HL-60 (cell line): ENCODE data around the gene CLOCK.

Experiments
- DNase-seq, 2 experiments: peaks; one replicate each; pipeline ENCODE4 v3.0.0-alpha.2; 2010 to 2020; ENCODE audit warnings: low read depth in 1 of 2, low spot score in 1 of 2
- H3K27ac ChIP-seq: fragments of 250-450 bp; sonication (Bioruptor Pico); replicated peaks from 2 replicates; pipeline ENCODE4 v1.5.1; 2020; ENCODE audit warnings: mild to moderate bottlenecking, moderate library complexity
- H3K27me3 ChIP-seq: fragments of 250-450 bp; sonication (Bioruptor Pico); 2 replicates; pipeline ENCODE4 v1.5.1; 2021; ENCODE audit warnings: mild to moderate bottlenecking, moderate library complexity; ENCODE audit not compliant: insufficient read depth, poor library complexity, severe bottlenecking
- H3K4me3 ChIP-seq: replicated peaks from 2 replicates; pipeline ENCODE4 v1.5.1; 2011; ENCODE audit warnings: mild to moderate bottlenecking, control low read depth, low read length; ENCODE audit not compliant: insufficient read depth
- GABPA ChIP-seq: IDR thresholded peaks from 2 replicates; pipeline ENCODE4 v1.6.1; 2012; ENCODE audit warnings: low read depth
- POLR2AphosphoS5 ChIP-seq: IDR thresholded peaks from 2 replicates; pipeline ENCODE4 v1.6.1; 2012; ENCODE audit warnings: low read depth
- SPI1 ChIP-seq: IDR thresholded peaks from 2 replicates; pipeline ENCODE4 v1.6.1; 2012; ENCODE audit warnings: low read depth, mild to moderate bottlenecking, borderline replicate concordance
- TF ChIP-seq, protein P1 (sequence below): IDR thresholded peaks from one replicate; pipeline ENCODE4 v1.5.1; 2011; ENCODE audit warnings: low read length, control low read depth, inconsistent platforms; ENCODE audit not compliant: insufficient read depth
- TF ChIP-seq, protein P2 (sequence below): IDR thresholded peaks from 2 replicates; pipeline ENCODE4 v1.6.1; 2012; ENCODE audit warnings: low read depth; ENCODE audit not compliant: insufficient replicate concordance

The CLOCK gene

DNA sequence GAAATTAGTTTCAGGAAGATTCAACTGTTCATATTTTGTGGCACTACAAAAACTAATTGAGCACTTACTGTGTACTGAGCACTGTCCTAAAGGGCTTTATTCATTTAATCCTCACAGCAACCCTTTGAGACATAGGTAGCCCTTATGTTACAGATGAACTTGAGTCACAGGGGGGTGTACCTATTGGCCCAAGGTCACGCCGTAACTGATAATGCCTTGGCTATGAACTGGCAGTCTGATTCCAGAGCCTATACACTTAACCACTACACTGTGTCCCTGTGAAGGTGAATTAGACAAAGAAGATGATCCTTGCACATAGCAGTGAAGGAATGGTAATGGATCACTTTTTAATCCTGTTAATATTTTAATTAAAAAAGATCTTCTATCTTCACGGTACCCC, 138.9 kb downstream of the CLOCK start:
- Histone ChIP-seq H3K27ac (no peak overlapping the region), H3K4me3 (no peak overlapping the region), H3K27me3 (no peaks in the 10 kb centered on the region)
- no peak for DNase-seq
- TF ChIP-seq GABPA = no peak
- TF ChIP-seq, protein P1, sequence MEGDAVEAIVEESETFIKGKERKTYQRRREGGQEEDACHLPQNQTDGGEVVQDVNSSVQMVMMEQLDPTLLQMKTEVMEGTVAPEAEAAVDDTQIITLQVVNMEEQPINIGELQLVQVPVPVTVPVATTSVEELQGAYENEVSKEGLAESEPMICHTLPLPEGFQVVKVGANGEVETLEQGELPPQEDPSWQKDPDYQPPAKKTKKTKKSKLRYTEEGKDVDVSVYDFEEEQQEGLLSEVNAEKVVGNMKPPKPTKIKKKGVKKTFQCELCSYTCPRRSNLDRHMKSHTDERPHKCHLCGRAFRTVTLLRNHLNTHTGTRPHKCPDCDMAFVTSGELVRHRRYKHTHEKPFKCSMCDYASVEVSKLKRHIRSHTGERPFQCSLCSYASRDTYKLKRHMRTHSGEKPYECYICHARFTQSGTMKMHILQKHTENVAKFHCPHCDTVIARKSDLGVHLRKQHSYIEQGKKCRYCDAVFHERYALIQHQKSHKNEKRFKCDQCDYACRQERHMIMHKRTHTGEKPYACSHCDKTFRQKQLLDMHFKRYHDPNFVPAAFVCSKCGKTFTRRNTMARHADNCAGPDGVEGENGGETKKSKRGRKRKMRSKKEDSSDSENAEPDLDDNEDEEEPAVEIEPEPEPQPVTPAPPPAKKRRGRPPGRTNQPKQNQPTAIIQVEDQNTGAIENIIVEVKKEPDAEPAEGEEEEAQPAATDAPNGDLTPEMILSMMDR = no peak
- TF ChIP-seq, protein P2, sequence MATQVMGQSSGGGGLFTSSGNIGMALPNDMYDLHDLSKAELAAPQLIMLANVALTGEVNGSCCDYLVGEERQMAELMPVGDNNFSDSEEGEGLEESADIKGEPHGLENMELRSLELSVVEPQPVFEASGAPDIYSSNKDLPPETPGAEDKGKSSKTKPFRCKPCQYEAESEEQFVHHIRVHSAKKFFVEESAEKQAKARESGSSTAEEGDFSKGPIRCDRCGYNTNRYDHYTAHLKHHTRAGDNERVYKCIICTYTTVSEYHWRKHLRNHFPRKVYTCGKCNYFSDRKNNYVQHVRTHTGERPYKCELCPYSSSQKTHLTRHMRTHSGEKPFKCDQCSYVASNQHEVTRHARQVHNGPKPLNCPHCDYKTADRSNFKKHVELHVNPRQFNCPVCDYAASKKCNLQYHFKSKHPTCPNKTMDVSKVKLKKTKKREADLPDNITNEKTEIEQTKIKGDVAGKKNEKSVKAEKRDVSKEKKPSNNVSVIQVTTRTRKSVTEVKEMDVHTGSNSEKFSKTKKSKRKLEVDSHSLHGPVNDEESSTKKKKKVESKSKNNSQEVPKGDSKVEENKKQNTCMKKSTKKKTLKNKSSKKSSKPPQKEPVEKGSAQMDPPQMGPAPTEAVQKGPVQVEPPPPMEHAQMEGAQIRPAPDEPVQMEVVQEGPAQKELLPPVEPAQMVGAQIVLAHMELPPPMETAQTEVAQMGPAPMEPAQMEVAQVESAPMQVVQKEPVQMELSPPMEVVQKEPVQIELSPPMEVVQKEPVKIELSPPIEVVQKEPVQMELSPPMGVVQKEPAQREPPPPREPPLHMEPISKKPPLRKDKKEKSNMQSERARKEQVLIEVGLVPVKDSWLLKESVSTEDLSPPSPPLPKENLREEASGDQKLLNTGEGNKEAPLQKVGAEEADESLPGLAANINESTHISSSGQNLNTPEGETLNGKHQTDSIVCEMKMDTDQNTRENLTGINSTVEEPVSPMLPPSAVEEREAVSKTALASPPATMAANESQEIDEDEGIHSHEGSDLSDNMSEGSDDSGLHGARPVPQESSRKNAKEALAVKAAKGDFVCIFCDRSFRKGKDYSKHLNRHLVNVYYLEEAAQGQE = no peak

DNA sequence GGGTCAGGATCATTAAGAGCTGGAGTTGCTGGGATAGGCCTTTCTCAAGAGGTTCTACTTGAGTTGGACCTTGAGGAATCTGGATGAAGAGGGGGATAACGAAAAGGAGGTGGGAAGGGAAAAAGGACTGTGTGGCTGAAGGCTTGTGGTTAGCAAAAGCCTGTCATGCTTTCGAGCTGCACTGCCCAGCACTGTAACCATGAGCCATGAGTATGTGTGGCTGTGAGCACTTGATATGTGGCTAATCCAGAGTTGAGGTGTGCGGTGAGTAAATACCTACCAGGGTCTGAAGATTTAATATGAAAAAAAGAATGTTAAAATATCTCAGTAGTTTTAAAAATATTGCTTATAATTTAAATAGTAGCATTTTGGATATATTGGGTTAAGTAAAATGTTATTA, 139.6 kb downstream of the CLOCK start:
- H3K27ac ChIP-seq = no peak overlapping the region
- TF ChIP-seq, protein P1 = no peak
- TF ChIP-seq POLR2AphosphoS5 = no peak
- TF ChIP-seq, protein P2 = no peak
- TF ChIP-seq SPI1 = no peak
- TF ChIP-seq GABPA = no peak
- H3K27me3 ChIP-seq = no peaks in the 10 kb centered on the region
- DNase-seq = no peak
- no peak overlapping the region for H3K4me3 ChIP-seq

DNA sequence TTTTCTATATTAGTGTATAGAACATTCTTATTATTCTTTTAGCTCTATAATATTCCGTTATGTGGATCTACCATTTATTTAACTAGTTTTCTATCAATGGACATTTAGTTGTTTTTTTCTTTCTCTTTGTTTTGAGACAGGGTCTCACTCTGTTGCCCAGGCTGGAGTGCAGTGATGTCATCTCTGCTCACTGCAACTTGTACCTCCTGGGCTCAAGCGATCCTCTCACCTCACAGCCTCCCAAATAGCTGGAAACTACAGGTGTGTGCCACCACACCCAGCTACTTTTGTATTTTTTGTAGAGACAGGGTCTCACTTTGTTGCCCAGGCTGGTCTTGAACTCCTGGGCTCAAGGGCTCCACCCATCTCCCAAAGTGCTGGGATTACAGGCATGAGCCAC, 140.2 kb downstream of the CLOCK start:
- TF ChIP-seq, protein P2 = no peak
- TF ChIP-seq, protein P1 = no peak
- TF ChIP-seq SPI1 = no peak
- TF ChIP-seq POLR2AphosphoS5 = no peak
- no peak for TF ChIP-seq GABPA
- H3K4me3 ChIP-seq = no peak overlapping the region
- no peaks in the 10 kb centered on the region for H3K27me3 ChIP-seq
- no peak overlapping the region for H3K27ac ChIP-seq
- no peak for DNase-seq
